Mucosa of stomach (tissue), 1 donor: ENCODE measurements around the gene ZNF132.
A peak's percentile ranks its signal among the peaks of the same experiment; 100 is the strongest.
"Not testable (repeated sequence)": the region's sequence is repeated elsewhere in the genome, so short reads cannot be mapped to it uniquely, and the experiment has no call there.

Experiments used
- H3K27me3 ChIP-seq: one replicate; pipeline ENCODE4 v1.7.0; 2013; ENCODE audit warnings: mild to moderate bottlenecking, low read length; ENCODE audit not compliant: control insufficient read depth, insufficient read depth
- H3K36me3 ChIP-seq: one replicate; pipeline ENCODE4 v1.7.0; 2013; ENCODE audit warnings: low read length; ENCODE audit not compliant: control insufficient read depth, insufficient read depth
- H3K4me1 ChIP-seq: one replicate; pipeline ENCODE4 v1.7.0; 2013; ENCODE audit warnings: mild to moderate bottlenecking, low read length; ENCODE audit not compliant: control insufficient read depth, insufficient read depth
- H3K4me3 ChIP-seq: one replicate; pipeline ENCODE4 v1.7.0; 2013; ENCODE audit warnings: low read length
- H3K9ac ChIP-seq: one replicate; pipeline ENCODE4 v1.7.0; 2013; ENCODE audit warnings: mild to moderate bottlenecking, low read length, moderate library complexity
- H3K9me3 ChIP-seq: one replicate; pipeline ENCODE4 v1.7.0; 2013; ENCODE audit warnings: mild to moderate bottlenecking, low read length, moderate library complexity; ENCODE audit not compliant: control insufficient read depth
- donor health status: Pancreatic carcinoma.

ZNF132 gene

DNA sequence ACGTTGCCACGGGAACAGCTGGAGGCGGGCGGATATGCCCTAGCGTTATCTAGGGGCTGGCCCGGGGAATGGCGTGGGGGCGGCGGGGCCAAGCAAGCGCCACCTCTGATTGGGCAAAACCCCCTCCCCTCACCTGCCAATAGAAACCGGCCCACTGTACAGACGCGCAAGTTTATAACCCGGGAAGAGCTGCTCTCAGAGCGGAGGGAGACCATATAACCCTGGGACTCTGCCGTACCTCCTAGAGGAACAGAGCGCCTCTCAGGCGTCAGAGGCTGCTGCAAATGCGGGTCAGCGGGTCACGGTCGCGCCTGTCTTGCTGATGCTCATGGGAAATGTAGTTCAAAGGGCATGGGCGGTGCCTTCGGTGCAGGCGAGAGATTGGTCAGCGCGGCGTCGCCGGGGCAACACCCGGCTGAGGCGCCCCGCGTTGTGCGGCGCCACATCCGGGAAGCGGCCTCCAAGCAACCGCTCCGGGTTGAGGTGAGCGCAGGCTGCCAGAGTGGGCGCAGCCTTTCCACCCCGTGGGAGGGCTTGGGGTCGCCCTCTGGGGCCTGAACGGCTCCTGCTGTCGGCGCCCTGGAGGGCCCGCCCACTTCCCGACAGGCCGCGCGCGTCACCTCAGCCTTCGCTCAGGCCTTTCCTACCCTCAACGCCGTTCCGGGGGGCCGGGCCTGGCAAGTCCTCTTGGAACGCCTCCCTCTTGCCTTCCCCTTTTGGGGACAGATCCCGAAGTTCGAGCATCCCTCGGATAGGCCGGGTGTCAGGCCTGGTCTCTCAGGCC lies 36.0 kb upstream of the ZNF132 start, which contains the start of gene ZNF446:
Gene ZNF446 (plus strand): TSS at position 639 of the 784 bp plus-strand sequence. CDS start 867 bp downstream, outside the sequence.
- Histone ChIP-seq H3K4me3 (peak within 1 kb of the TSS; percentile 83), H3K9ac (peak within 1 kb of the TSS; percentile 75), H3K36me3 (no peaks in the 10 kb centered on the region), H3K9me3 (no peaks in the 10 kb centered on the region), H3K27me3 (no peaks in the 10 kb centered on the region), H3K4me1 (peaks cover 11% of the 10 kb centered on the region)

DNA sequence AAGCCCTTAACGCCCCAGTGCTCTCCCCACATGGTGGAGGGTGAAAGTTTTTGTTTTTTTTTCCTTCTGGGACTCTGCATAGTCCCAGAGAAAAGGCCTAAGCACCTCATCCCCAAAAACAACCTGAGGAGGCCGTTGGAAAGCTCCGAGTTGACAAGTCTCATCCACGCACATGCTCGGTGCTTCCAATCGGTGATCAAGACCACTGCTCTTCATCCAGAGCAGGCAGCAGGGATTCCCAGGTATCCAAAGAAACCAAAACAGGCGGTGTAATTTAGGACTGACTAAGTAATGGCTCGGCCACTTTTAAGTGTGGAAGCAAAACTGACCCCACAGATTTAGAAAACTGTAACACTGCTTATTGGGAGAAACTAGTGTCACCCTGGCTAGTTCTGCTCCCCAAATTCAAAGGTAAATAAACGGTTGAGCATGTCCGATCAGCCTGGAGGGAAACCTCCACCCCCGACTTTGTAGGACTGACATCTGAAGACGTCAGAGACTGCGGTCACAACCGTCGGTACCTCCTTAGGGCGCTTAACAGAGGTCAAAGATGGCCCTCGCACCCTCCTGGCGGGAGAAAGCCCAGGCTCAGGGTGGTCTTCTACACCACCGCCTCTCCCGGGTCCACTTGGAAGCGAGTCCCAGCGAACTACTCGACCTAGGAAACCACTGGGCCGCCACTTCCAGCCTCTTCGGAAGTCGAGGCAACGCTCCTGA lies 35.2 kb upstream of the ZNF132 start:
- H3K4me3 ChIP-seq = peak overlapping the region; percentile 83
- H3K9me3 ChIP-seq = no peaks in the 10 kb centered on the region
- H3K27me3 ChIP-seq = no peaks in the 10 kb centered on the region
- H3K9ac ChIP-seq = peak overlapping the region; percentile 75
- no peaks in the 10 kb centered on the region for H3K36me3 ChIP-seq
- peaks cover 11% of the 10 kb centered on the region for H3K4me1 ChIP-seq

DNA sequence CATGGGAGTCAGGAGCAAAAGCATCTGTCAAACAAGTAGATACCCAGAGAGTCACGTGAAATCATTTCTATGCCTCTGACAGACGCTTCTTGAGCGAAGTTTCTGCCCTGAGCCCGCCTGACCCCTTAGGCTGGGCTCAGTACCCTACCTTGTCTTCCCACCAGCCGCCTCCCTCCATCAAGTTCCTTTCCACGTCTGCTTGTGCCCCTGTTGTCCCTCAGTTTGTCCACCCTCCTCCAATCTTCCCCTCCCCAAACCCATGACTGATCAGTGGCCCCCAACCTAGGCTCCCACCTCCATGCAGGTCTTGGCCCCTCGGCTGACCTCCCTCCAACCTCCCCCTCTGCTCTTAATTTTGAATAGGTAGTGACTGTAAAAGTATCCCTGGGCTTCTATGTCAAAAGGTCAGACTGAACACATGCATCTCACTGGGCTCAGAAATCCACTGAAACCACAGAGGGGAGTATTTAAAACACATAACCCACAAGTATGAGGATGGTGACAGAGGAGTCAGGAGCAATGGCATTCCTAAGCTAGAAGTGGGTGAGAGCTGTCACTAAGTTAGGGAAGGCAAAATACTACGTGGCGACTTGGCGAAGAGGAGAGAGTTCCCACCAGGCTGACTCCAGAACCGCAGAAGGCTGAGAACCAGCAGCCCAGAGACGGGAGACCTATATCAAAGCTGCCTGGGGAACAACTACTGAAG lies 34.5 kb upstream of the ZNF132 start:
- H3K27me3 ChIP-seq = no peaks in the 10 kb centered on the region
- H3K4me1 ChIP-seq = peaks cover 11% of the 10 kb centered on the region
- no peaks in the 10 kb centered on the region for H3K9me3 ChIP-seq
- no peak overlapping the region for H3K4me3 ChIP-seq
- no peak overlapping the region for H3K9ac ChIP-seq
- no peaks in the 10 kb centered on the region for H3K36me3 ChIP-seq

DNA sequence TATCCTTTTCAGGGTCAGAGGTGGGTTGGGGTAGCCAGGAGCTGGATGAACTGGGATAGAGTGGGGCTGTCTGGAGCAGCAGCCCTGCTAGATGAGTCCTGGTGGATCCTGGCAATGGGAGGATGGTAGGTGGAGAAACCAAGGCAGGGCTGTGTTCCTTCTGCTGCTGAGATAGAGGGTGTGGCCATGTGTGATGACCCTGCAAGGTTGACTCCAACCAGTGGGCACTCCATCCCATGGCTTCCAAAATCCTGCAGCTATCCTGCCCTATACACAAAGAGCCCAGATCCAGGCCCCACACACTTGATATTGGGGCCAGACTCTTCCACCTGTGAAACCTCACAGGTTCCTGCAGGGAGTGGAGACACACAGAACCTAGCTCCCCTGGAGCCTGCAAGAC lies 33.8 kb upstream of the ZNF132 start:
- H3K9me3 ChIP-seq = no peaks in the 10 kb centered on the region
- H3K4me3 ChIP-seq = no peak overlapping the region
- peaks cover 11% of the 10 kb centered on the region for H3K4me1 ChIP-seq
- no peak overlapping the region for H3K9ac ChIP-seq
- H3K36me3 ChIP-seq = no peaks in the 10 kb centered on the region
- H3K27me3 ChIP-seq = no peaks in the 10 kb centered on the region

DNA sequence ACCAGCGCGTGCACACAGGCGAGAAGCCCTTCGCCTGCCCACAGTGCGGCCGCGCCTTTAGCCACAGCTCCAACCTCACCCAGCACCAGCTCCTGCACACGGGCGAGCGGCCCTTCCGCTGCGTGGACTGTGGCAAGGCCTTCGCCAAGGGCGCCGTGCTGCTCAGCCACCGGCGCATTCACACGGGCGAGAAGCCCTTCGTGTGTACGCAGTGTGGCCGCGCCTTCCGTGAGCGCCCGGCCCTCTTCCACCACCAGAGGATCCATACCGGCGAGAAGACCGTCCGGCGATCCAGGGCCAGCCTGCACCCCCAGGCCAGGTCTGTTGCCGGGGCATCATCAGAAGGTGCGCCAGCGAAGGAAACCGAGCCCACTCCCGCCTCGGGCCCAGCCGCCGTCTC lies 31.8 kb upstream of the ZNF132 start:
- Histone ChIP-seq H3K9ac (no peak overlapping the region), H3K36me3 (no peaks in the 10 kb centered on the region), H3K9me3 (no peaks in the 10 kb centered on the region)

DNA sequence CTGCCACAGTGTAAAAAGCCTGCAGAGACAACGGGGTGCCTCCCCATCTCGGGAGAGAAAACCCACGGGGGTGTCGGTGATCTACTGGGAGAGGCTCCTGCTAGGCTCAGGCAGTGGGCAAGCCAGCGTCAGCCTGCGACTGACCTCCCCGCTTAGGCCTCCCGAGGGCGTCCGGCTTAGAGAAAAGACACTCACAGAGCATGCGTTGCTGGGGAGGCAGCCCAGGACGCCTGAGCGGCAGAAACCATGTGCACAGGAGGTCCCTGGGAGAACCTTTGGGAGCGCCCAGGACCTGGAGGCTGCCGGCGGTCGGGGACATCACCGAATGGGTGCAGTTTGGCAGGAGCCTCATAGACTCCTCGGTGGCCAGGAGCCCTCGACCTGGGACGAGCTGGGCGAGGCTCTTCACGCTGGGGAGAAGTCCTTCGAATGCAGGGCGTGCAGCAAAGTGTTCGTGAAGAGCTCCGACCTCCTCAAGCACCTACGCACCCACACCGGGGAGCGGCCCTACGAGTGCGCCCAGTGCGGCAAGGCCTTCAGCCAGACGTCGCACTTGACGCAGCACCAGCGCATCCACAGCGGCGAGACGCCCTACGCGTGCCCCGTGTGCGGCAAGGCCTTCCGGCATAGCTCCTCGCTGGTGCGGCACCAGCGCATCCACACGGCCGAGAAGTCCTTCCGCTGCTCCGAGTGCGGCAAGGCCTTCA lies 31.0 kb upstream of the ZNF132 start:
- H3K9ac ChIP-seq, H3K4me3 ChIP-seq, H3K36me3 ChIP-seq, H3K27me3 ChIP-seq, H3K9me3 ChIP-seq: not testable (repeated sequence)
- H3K4me1 ChIP-seq = peaks cover 12% of the 10 kb centered on the region

More for the DNA sequence above, 31.8 kb upstream of the ZNF132 start:
- H3K4me1 ChIP-seq = peaks cover 17% of the 10 kb centered on the region
- H3K4me3 ChIP-seq = no peak overlapping the region
- no peaks in the 10 kb centered on the region for H3K27me3 ChIP-seq

DNA sequence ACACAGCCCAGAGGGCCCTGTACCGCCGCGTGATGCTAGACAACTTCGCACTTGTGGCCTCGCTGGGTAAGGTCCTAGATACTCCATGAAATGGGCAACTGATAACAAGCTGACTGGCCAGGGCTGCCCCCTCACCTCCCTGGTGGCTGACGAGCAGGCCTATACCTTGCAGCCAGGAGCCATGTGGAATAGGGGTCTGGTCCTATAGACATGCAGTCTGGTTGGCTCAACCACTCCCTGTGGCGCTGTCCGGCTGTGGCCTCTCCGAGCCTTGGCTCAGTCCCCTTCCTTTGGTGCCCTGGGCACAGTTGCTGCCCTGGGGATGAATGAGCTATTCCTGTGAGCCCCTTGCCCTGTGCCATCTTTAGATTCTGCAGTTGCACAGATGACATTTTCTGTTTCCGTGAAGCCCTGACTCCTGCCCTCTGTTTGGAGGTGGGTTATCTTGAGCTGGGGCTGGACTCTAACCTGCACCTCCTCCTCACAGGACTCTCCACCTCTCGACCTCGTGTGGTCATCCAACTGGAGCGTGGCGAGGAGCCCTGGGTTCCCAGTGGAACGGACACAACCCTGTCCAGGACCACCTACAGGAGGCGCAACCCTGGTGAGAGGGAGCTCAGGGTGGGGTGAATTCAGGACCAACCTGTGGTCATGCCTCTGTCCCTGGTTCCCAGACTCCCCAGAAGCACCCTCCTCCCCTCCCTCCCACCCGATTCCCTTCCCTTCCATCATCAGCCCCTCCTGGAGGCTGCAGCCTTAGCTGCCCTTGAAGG lies 29.5 kb upstream of the ZNF132 start:
- no peaks in the 10 kb centered on the region for H3K36me3 ChIP-seq
- no peaks in the 10 kb centered on the region for H3K9me3 ChIP-seq
- H3K9ac ChIP-seq = no peak overlapping the region

DNA sequence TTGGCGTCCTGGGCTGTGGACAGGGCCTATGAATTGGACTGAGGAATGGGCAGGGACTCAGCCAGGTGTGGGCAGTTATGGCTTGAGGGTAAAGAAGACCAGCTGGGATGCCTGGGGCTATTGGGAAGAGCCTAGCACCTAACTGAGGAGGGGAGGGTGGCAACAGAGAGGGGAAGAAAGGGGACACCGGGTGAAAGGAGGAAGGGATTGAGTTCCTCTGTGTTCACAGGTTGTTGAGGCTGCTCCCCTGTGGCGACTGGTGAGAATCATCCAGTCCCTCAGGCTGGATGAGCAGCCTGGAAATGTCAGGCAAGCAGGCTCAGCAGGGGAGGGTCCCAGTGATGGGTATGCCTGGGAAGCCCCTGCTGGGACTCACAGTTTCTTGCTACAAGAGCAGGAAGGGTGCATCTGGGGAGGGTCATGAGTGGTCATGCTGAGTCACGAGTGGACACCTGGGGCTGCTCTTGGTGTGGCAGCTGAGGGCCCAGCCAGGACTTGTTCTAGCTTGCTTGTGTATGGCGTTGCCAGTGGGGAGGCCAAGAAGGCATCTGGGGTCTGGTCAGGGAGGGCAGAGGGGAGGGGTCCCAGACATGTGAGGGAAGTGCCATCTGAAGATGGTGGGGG lies 28.4 kb upstream of the ZNF132 start:
- Histone ChIP-seq H3K4me3 (no peak overlapping the region), H3K36me3 (no peaks in the 10 kb centered on the region), H3K9ac (no peak overlapping the region)

More for the DNA sequence above, 29.5 kb upstream of the ZNF132 start:
- Histone ChIP-seq H3K4me3 (no peak overlapping the region), H3K4me1 (peaks cover 12% of the 10 kb centered on the region), H3K27me3 (no peaks in the 10 kb centered on the region)

DNA sequence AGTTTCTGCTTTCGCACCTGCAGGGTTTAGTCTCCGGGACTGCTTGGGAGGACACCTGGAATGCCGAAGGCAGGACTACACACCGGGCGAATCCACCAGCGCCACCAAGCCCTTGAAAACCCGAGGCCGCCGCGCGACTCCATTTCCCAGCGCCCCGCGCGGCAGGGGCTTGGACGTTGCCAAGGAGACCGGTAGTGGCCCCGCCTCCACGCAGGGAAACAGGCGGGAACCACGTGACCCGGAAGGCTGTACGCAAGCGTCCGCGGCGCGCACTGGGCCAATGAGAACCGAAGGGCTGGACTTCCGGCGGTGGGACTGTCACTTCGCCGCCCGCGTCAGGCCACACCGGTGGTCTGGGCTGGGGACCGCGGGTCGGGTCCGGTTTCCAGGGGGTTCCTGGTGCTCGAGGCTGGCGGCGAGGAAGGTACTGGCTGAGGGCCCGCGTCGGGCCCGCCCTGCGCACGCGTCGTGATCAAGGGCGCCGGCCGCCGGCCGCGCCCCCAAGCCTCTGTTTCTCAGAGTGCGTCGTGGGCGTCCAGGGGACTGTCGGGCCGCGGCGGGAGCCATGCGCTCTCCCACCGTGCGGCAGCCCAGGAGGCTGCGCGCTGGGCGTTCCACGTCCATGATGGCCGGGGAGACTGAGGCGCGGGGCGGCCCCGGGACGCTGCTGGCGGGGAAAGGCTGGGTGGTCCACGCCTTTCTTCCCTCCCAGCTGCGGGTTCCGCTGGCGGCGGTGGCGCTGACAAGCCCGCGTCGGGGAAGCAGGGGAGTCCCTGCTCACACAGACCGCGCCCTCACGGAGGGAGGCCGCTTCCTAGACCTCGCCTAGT lies 27.0 kb upstream of the ZNF132 start, which contains the start of gene ZNF324:
Gene ZNF324 (plus strand): TSS at position 321 of the 830 bp plus-strand sequence. CDS start 2,106 bp downstream, outside the sequence.
- H3K36me3 ChIP-seq = no peaks in the 10 kb centered on the region
- H3K9me3 ChIP-seq = no peaks in the 10 kb centered on the region
- no peaks in the 10 kb centered on the region for H3K27me3 ChIP-seq
- peak within 1 kb of the TSS; percentile 84 for H3K9ac ChIP-seq
- H3K4me1 ChIP-seq = peaks cover 12% of the 10 kb centered on the region
- H3K4me3 ChIP-seq = peak within 1 kb of the TSS; percentile 74

More for the DNA sequence above, 28.4 kb upstream of the ZNF132 start:
- Histone ChIP-seq H3K27me3 (no peaks in the 10 kb centered on the region), H3K4me1 (peaks cover 12% of the 10 kb centered on the region), H3K9me3 (no peaks in the 10 kb centered on the region)

DNA sequence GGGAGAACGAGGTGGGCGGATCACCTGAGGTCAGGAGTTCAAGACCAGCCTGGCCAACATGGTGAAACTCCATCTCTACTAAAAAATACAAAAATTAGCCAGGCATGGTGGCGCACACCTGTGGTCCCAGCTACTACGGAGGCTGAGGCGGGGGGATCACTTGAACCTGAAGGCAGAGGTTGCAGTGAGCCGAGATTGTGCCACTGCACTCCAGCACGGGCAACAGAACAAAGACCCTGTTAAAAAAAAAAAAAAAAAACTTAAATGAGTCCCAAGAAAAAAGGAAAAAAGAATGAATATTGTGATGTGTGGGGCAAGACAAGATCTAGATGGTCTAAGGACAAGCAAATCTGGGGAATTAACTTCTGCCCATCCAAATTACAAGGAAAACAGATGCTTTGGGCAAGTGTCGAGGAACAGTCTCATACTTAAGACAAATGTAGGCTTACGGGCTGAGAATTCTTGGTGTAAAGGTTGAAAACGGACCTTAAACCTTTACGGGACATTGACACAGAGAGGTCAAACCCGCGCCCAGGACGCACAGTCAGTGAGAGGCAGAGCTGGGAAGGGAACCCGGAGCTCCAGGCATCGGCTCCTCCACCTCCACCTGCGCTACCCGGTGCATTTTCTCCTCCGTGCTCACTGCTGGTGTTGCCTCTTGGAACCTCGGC lies 26.3 kb upstream of the ZNF132 start:
- H3K9ac ChIP-seq = peak overlapping the region; percentile 84
- H3K4me1 ChIP-seq = peaks cover 12% of the 10 kb centered on the region
- no peaks in the 10 kb centered on the region for H3K9me3 ChIP-seq
- H3K4me3 ChIP-seq = peak overlapping the region; percentile 74
- H3K36me3 ChIP-seq = no peaks in the 10 kb centered on the region
- no peaks in the 10 kb centered on the region for H3K27me3 ChIP-seq
